ENCODE results near the gene HOXB2. TPM values are rescaled to one million over a fixed set of nuclear protein-coding genes. Genes with fewer than 3 reads are reported as not detected.
A peak's percentile ranks its signal among the peaks of the same experiment; 100 is the strongest.

HOXB2 gene
- total and polyA plus RNA-seq, 9 of the 15 experiments (the other 6 are each of a cell fraction or from before 2014, with no cell fraction given) = 2.1 to 97.7 (median 21.2) TPM

- no peak for TF ChIP-seq ZSCAN32 (CRISPR knock-in tag; IDR thresholded peaks at IDR 0.05)
Observed at GRCh38 chr17:48563867-48564187, 18.9 kb upstream of the HOXB2 start (continued).

GRCh38 chr17:48563385-48563838 is 18.5 kb upstream of the HOXB2 start:
- no peak for DNase-seq (ENCODE audit: extremely low read depth in 1 of 4, low spot score in 3 of 4)
- FAIRE-seq = no peak
- in situ Hi-C loops (cut with MboI) = no loop called here
- CTCF ChIA-PET (ENCODE audit: low intra/inter-chr PET ratio) = no interaction called here
- Histone ChIP-seq H3K36me3 (ENCODE audit: control insufficient read depth, insufficient read depth, low read length) (peaks cover 89% of the 10 kb centered on the region; the same call in 2 of the 3 replicates), H3K9ac (ENCODE audit: insufficient read depth in 1 of 2, low read depth in 2 of 2, low read length in 2 of 2) (no peak overlapping the region), H3K79me2 (ENCODE audit: control insufficient read depth, insufficient read depth, low read length) (peaks cover 36% of the 10 kb centered on the region), H3K4me3 (no peak overlapping the region), H3K27ac (ENCODE audit: extremely low read depth, low read depth, low read length) (no peak overlapping the region; the same call in 2 of the 3 replicates), H3K9me1 (ENCODE audit: control insufficient read depth, insufficient read depth, low read length) (peaks cover 6% of the 10 kb centered on the region), H3K9me3 (replicated peaks; ENCODE audit: control insufficient read depth, insufficient read depth, low read depth, low read length) (no peaks in the 10 kb centered on the region), H4K20me1 (replicated peaks; ENCODE audit: control insufficient read depth, insufficient read depth, low read length) (no peaks in the 10 kb centered on the region), H3K4me2 (ENCODE audit: insufficient read depth, low read length) (no peak overlapping the region), H3K27me3 (ENCODE audit: control insufficient read depth in 2 of 2, insufficient read depth in 2 of 2, low read length in 2 of 2) (no peaks in the 10 kb centered on the region), H2AFZ (ENCODE audit: low read depth, low read length) (no peak overlapping the region), H3K4me1 (replicated peaks in 1 of 2; ENCODE audit: control insufficient read depth in 2 of 2, insufficient read depth in 2 of 2, low read length in 2 of 2) (peaks cover 8 to 14% of the 10 kb centered on the region in 2 experiments)
- WGBS (ENCODE audit: insufficient coverage, low coverage, missing lambda C conversion rate) = 90% methylated on average over 6 of the region's 6 CpGs
- no TSS peak for BruUV-seq (replicated peaks)
- POLR2A ChIA-PET = interaction anchor here (0.6 to 0.9 kb wide), 2 partner anchors 14 to 178 kb away, joined by 3 read pairs; no protein-coding TSS in a partner anchor
- no peak for ATAC-seq
- intact Hi-C loops (cut with micrococcal nuclease) = no loop called here
- TF ChIP-seq, protein P1, sequence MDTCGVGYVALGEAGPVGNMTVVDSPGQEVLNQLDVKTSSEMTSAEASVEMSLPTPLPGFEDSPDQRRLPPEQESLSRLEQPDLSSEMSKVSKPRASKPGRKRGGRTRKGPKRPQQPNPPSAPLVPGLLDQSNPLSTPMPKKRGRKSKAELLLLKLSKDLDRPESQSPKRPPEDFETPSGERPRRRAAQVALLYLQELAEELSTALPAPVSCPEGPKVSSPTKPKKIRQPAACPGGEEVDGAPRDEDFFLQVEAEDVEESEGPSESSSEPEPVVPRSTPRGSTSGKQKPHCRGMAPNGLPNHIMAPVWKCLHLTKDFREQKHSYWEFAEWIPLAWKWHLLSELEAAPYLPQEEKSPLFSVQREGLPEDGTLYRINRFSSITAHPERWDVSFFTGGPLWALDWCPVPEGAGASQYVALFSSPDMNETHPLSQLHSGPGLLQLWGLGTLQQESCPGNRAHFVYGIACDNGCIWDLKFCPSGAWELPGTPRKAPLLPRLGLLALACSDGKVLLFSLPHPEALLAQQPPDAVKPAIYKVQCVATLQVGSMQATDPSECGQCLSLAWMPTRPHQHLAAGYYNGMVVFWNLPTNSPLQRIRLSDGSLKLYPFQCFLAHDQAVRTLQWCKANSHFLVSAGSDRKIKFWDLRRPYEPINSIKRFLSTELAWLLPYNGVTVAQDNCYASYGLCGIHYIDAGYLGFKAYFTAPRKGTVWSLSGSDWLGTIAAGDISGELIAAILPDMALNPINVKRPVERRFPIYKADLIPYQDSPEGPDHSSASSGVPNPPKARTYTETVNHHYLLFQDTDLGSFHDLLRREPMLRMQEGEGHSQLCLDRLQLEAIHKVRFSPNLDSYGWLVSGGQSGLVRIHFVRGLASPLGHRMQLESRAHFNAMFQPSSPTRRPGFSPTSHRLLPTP (IDR thresholded peaks at IDR 0.05; ENCODE audit: borderline replicate concordance, extremely low read depth, insufficient read length) = no peak
- TF ChIP-seq MEIS2 (IDR thresholded peaks at IDR 0.05; ENCODE audit: partially characterized antibody) (peak; percentile 30), ILF3 (IDR thresholded peaks at IDR 0.05; ENCODE audit: borderline replicate concordance) (no peak), PKNOX1 (IDR thresholded peaks at IDR 0.05) (peak; percentile 11; the same call in 1 of the 2 replicates)
- TF ChIP-seq, protein P2, sequence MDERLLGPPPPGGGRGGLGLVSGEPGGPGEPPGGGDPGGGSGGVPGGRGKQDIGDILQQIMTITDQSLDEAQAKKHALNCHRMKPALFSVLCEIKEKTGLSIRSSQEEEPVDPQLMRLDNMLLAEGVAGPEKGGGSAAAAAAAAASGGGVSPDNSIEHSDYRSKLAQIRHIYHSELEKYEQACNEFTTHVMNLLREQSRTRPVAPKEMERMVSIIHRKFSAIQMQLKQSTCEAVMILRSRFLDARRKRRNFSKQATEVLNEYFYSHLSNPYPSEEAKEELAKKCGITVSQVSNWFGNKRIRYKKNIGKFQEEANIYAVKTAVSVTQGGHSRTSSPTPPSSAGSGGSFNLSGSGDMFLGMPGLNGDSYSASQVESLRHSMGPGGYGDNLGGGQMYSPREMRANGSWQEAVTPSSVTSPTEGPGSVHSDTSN (CRISPR knock-in tag; IDR thresholded peaks at IDR 0.05; ENCODE audit: low read depth) = no peak
- TF ChIP-seq, protein P2 (tag; conservative IDR thresholded peaks at IDR 0.05; ENCODE audit: low read depth) = 0 out of 2 replicates have a peak, but pooled peaks have one; percentile 14
